Thyroid gland (tissue), 4 donors: ENCODE data around the gene DAG1. TPM values are rescaled to one million over a fixed set of nuclear protein-coding genes. Genes with fewer than 3 reads are reported as not detected.

Experiments used
- DNase-seq, 2 donors: peaks; one replicate each; pipeline ENCODE4 v3.0.0-alpha.2; 2019
- H3K27ac ChIP-seq, 3 donors: fragments of 200-600 bp; sonication (generic); 1 replicate in 2 of 3; 2 replicates in 1 of 3; pipeline ENCODE4 v1.5.1; 2016 to 2019; ENCODE audit warnings: mild to moderate bottlenecking in 1 of 3, moderate library complexity in 1 of 3
- H3K27me3 ChIP-seq: fragments of 200-600 bp; sonication (generic); one replicate; pipeline ENCODE4 v1.5.1; 2019
- H3K36me3 ChIP-seq, 2 donors: fragments of 200-600 bp; sonication (generic); one replicate each; pipeline ENCODE4 v1.5.1; 2016 to 2019
- H3K4me1 ChIP-seq, 2 donors: fragments of 200-600 bp; sonication (generic); one replicate each; pipeline ENCODE4 v1.5.1; 2017 to 2019
- H3K4me3 ChIP-seq, 3 donors: fragments of 200-600 bp; sonication (generic); replicated peaks in 1 of 3; 1 replicate in 2 of 3; 2 replicates in 1 of 3; pipeline ENCODE4 v1.5.1; 2016; ENCODE audit warnings: mild to moderate bottlenecking in 1 of 3
- H3K9me3 ChIP-seq: fragments of 200-600 bp; sonication (generic); one replicate; pipeline ENCODE4 v1.5.1; 2017
- CTCF ChIP-seq, 6 experiments: fragments of 200-600 bp in 3 of 6; fragments of 450-650 bp in 3 of 6; sonication (generic) in 3 of 6; IDR thresholded peaks; one replicate each; pipeline ENCODE4 v1.5.1; 2016 to 2019; ENCODE audit warnings: antibody characterized with exemption in 6 of 6, mild to moderate bottlenecking in 2 of 6, inconsistent platforms in 1 of 6, moderate library complexity in 1 of 6
- POLR2A ChIP-seq, 2 donors: fragments of 450-650 bp; IDR thresholded peaks; one replicate each; pipeline ENCODE4 v1.6.1; 2017; ENCODE audit warnings: antibody characterized with exemption in 2 of 2, mild to moderate bottlenecking in 2 of 2, moderate library complexity in 1 of 2
- WGBS, 2 donors: methylation state at CpG; one replicate each; pipeline ENCODE4 v1.1.5; 2017; 5-methylcytosine and 5-hydroxymethylcytosine counted together
- intact Hi-C: fragments of 100-400 bp; cut with DNase I; formaldehyde crosslinking; loops from one replicate; pipeline ENCODE4 v1.15.1; 2023
- total RNA-seq, 4 donors: library from RNA; depleted of rRNA; stranded (reverse); fragments of >200 nt; gene quantifications; one replicate each; pipeline ENCODE4 v1.2.3, GENCODE V29; 2016

Gene DAG1
- total RNA-seq, 4 donors from 2014 or later = 55.1 to 86.7 (median 79.6) TPM

DNA sequence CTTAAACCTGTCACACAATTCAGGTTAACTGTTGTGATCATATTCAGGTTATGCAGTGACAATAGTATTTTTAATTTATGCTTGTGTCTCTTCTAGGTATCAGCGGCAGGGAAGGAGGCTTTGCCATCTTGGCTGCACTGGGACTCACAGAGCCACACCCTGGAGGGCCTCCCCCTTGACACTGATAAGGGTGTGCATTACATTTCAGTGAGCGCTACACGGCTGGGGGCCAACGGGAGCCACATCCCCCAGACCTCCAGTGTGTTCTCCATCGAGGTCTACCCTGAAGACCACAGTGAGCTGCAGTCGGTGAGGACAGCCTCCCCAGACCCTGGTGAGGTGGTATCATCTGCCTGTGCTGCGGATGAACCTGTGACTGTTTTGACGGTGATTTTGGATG, 60.6 kb downstream of the DAG1 start:
- 95 to 96% methylated on average over 4 of the region's 8 CpGs for WGBS, 2 donors
- peaks cover 20% of the 10 kb centered on the region in 2 donors for H3K4me1 ChIP-seq
- no peaks in the 10 kb centered on the region for H3K9me3 ChIP-seq
- no peaks in the 10 kb centered on the region for H3K27me3 ChIP-seq
- no peak for DNase-seq
- intact Hi-C loops = no loop called here
- TF ChIP-seq CTCF (IDR thresholded peaks at IDR 0.05) = no peak
- no peak for TF ChIP-seq POLR2A (IDR thresholded peaks at IDR 0.05)
- no peak overlapping the region for H3K4me3 ChIP-seq
- peaks cover 25 to 27% of the 10 kb centered on the region in 2 donors for H3K36me3 ChIP-seq
- no peak overlapping the region for H3K27ac ChIP-seq

GRCh38 chr3:49531218-49531617, 61.2 kb downstream of the DAG1 start:
- H3K27ac ChIP-seq = no peak overlapping the region

GRCh38 chr3:49531715-49532114, 61.6 kb downstream of the DAG1 start:
- intact Hi-C loops = no loop called here
- WGBS, 2 donors = 93 to 98% methylated on average over 16 of the region's 16 CpGs
- DNase-seq = no peak

More at GRCh38 chr3:49531218-49531617, 61.2 kb downstream of the DAG1 start:
- H3K36me3 ChIP-seq = peaks cover 25 to 27% of the 10 kb centered on the region in 2 donors
- no peak overlapping the region for H3K4me3 ChIP-seq
- no peaks in the 10 kb centered on the region for H3K27me3 ChIP-seq
- intact Hi-C loops = no loop called here
- peaks cover 22 to 25% of the 10 kb centered on the region in 2 donors for H3K4me1 ChIP-seq
- 85 to 95% methylated on average over 7 to 10 of the region's 10 CpGs for WGBS, 2 donors
- DNase-seq = no peak
- H3K9me3 ChIP-seq = no peaks in the 10 kb centered on the region
- no peak for TF ChIP-seq POLR2A (IDR thresholded peaks at IDR 0.05)
- TF ChIP-seq CTCF (IDR thresholded peaks at IDR 0.05) = no peak

GRCh38 chr3:49533031-49533430, 63.0 kb downstream of the DAG1 start:
- Histone ChIP-seq H3K27me3 (no peaks in the 10 kb centered on the region), H3K27ac (no peak overlapping the region), H3K9me3 (no peaks in the 10 kb centered on the region), H3K4me3 (no peak overlapping the region), H3K4me1 (peaks cover 22 to 27% of the 10 kb centered on the region in 2 donors), H3K36me3 (peaks cover 25 to 27% of the 10 kb centered on the region in 2 donors)
- intact Hi-C loops = no loop called here
- TF ChIP-seq CTCF (IDR thresholded peaks at IDR 0.05) (no peak), POLR2A (IDR thresholded peaks at IDR 0.05) (no peak)
- DNase-seq = no peak
- 96 to 99% methylated on average over 11 to 13 of the region's 13 CpGs for WGBS, 2 donors

More at GRCh38 chr3:49531715-49532114, 61.6 kb downstream of the DAG1 start:
- no peak for TF ChIP-seq POLR2A (IDR thresholded peaks at IDR 0.05)
- TF ChIP-seq CTCF (IDR thresholded peaks at IDR 0.05) = no peak
- no peaks in the 10 kb centered on the region for H3K27me3 ChIP-seq
- H3K36me3 ChIP-seq = peaks cover 25 to 27% of the 10 kb centered on the region in 2 donors
- H3K9me3 ChIP-seq = no peaks in the 10 kb centered on the region
- no peak overlapping the region for H3K27ac ChIP-seq
- H3K4me3 ChIP-seq = no peak overlapping the region
- peaks cover 22 to 27% of the 10 kb centered on the region in 2 donors for H3K4me1 ChIP-seq

- H3K36me3 ChIP-seq = peaks cover 25 to 27% of the 10 kb centered on the region in 2 donors
- intact Hi-C loops = no loop called here
These were observed 63.9 kb downstream of the DAG1 start for GRCh38 chr3:49533786-49534519.

More at GRCh38 chr3:49533786-49534519, 63.9 kb downstream of the DAG1 start:
- Histone ChIP-seq H3K9me3 (no peaks in the 10 kb centered on the region), H3K4me3 (no peak overlapping the region), H3K27me3 (no peaks in the 10 kb centered on the region), H3K27ac (peak overlapping the region in 2 of 3 donors; percentile 10 to 76), H3K4me1 (peaks cover 22 to 27% of the 10 kb centered on the region in 2 donors)
- 81 to 93% methylated on average over 9 of the region's 9 CpGs for WGBS, 2 donors
- DNase-seq = peak in 1 of 2 donors; percentile 15
- TF ChIP-seq POLR2A (IDR thresholded peaks at IDR 0.05) (no peak), CTCF (IDR thresholded peaks at IDR 0.05) (no peak)
